GM21786 (cell line): ENCODE results near the gene PTPRS.
"Not testable (repeated sequence)": the region's sequence is repeated elsewhere in the genome, so short reads cannot be mapped to it uniquely, and the experiment has no call there.

Source experiments
- ATAC-seq: cut with Tn5 transposase; IDR thresholded peaks from one replicate; pipeline ENCODE4 v1.9.1; 2021; ENCODE audit not compliant: unreplicated experiment

The PTPRS gene

GRCh38 chr19:5334366-5334739, 6.3 kb downstream of the PTPRS start:
- ATAC-seq, result no peak

- ATAC-seq, result no peak
Observed at GRCh38 chr19:5333581-5334365, 6.8 kb downstream of the PTPRS start.

GRCh38 chr19:5332501-5332900, 8.1 kb downstream of the PTPRS start:
- ATAC-seq, result no peak

GRCh38 chr19:5331790-5332189, 8.8 kb downstream of the PTPRS start:
- no peak for ATAC-seq

GRCh38 chr19:5330307-5330720, 10.3 kb downstream of the PTPRS start:
- ATAC-seq, result no peak

GRCh38 chr19:5329141-5329540, 11.5 kb downstream of the PTPRS start:
- no peak for ATAC-seq

- ATAC-seq, result not testable (repeated sequence)
Observed at GRCh38 chr19:5328407-5328806, 12.2 kb downstream of the PTPRS start.

GRCh38 chr19:5326986-5327623, 13.5 kb downstream of the PTPRS start:
- no peak for ATAC-seq

GRCh38 chr19:5326545-5326944, 14.1 kb downstream of the PTPRS start:
- no peak for ATAC-seq

GRCh38 chr19:5324947-5325346, 15.7 kb downstream of the PTPRS start:
- no peak for ATAC-seq

GRCh38 chr19:5323475-5323811, 17.2 kb downstream of the PTPRS start:
- no peak for ATAC-seq

- no peak for ATAC-seq
Observed at GRCh38 chr19:5321851-5322681, 18.5 kb downstream of the PTPRS start.

GRCh38 chr19:5321066-5321642, 19.5 kb downstream of the PTPRS start:
- ATAC-seq, result no peak

GRCh38 chr19:5319516-5319915, 21.1 kb downstream of the PTPRS start:
- no peak for ATAC-seq

GRCh38 chr19:5318306-5318705, 22.3 kb downstream of the PTPRS start:
- ATAC-seq, result no peak

- no peak for ATAC-seq
Observed at GRCh38 chr19:5317321-5317720, 23.3 kb downstream of the PTPRS start.

- no peak for ATAC-seq
Observed at GRCh38 chr19:5316138-5316537, 24.5 kb downstream of the PTPRS start.

GRCh38 chr19:5314907-5315298, 25.7 kb downstream of the PTPRS start:
- no peak for ATAC-seq

- no peak for ATAC-seq
Observed at GRCh38 chr19:5314012-5314906, 26.4 kb downstream of the PTPRS start.

GRCh38 chr19:5313307-5313706, 27.3 kb downstream of the PTPRS start:
- no peak for ATAC-seq

- ATAC-seq, result no peak
Observed at GRCh38 chr19:5312058-5312457, 28.6 kb downstream of the PTPRS start.
